Activated CD4-positive, alpha-beta T cell treated with anti-CD3 and anti-CD28 coated beads, Interleukin-2, amount 10 ng/mL, durations not matched to agents 7 days and 5 days (primary cell): ENCODE results near the gene CLCNKB. TPM values are rescaled to one million over a fixed set of nuclear protein-coding genes. Genes with fewer than 3 reads are reported as not detected.
A peak's percentile ranks its signal among the peaks of the same experiment; 100 is the strongest.

Source experiments
- CTCF ChIA-PET: fragments of 350-600 bp; sonication (Branson Sonifier 250); formaldehyde crosslinking; loops from one replicate; lab custom pipeline; 2021; ENCODE audit warnings: antibody characterized with exemption; lab: Charles Lee
- POLR2A ChIA-PET: fragments of 350-600 bp; sonication (Branson Sonifier 250); formaldehyde crosslinking; loops from one replicate; lab custom pipeline; 2021; ENCODE audit warnings: antibody characterized with exemption; lab: Charles Lee
- DNase-seq: peaks from one replicate; pipeline ENCODE4 v3.0.0-alpha.2; 2020
- H3K27ac Mint-ChIP-seq: one replicate; pipeline ENCODE4 v1.8.0; 2021; ENCODE audit warnings: mild to moderate bottlenecking, moderate library complexity, mixed read lengths
- H3K27me3 Mint-ChIP-seq: one replicate; pipeline ENCODE4 v1.8.0; 2021; ENCODE audit warnings: mixed read lengths
- H3K36me3 Mint-ChIP-seq: one replicate; pipeline ENCODE4 v1.8.0; 2021; ENCODE audit warnings: low read depth, mixed read lengths
- H3K4me1 Mint-ChIP-seq: one replicate; pipeline ENCODE4 v1.8.0; 2021; ENCODE audit warnings: mixed read lengths
- H3K4me3 Mint-ChIP-seq: one replicate; pipeline ENCODE4 v1.8.0; 2021; ENCODE audit warnings: mild to moderate bottlenecking, moderate library complexity, mixed read lengths
- H3K9me3 Mint-ChIP-seq: one replicate; pipeline ENCODE4 v1.8.0; 2021; ENCODE audit warnings: mixed read lengths
- total RNA-seq, 2 experiments: library from RNA; stranded (reverse); gene quantifications; one replicate each; pipeline ENCODE4 v1.2.3, GENCODE V29; 2021

Gene CLCNKB
- total RNA-seq, 2 experiments from 2014 or later = not detected

DNA sequence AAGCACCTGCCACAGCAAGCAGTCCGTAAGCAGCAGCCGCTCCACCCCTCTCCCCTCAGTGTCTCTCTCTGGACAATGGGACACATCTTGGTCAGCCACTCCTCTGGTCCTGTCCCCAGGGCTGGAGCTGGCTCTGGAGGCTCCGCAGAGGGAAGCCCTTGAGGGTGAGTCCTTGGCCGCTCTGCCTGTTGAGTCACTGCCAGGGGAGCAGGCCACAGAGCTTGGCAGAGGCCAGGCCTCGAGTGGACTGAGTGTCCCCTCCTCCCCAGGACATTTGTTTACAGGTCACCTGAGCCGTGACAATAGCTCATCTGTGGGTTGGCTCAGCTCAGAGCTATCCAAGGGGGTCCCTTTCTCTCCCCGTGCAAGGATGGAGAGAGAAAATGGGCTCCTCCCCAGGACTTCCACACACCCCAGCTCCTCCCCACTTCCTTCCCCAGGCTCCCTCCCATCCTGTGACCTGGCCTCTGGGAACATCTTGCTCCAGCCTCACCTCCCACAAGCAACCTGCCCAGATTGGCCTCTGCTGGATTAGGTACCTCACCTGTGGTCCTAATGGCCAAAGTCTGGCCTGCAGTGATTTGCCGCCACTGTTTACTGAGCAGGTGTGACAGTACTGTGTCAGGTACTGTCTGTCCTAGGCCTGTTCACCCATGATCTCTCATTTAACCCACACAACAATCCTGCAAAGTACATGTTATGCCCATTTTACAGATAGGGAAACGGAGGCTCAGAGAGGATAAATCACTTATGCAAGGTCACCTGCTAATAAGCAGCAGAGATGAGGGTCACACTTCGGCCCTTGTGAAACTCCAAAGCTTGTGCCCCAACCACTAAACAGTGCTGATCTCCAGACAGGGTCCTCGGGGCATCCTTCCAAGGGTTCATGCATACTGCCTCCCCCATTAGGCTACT, 25.0 kb downstream of the CLCNKB start:
- DNase-seq = no peak
- Mint-ChIP-seq H3K4me1 (peaks cover 48% of the 10 kb centered on the region), H3K4me3 (no peak overlapping the region), H3K27ac (no peak overlapping the region), H3K27me3 (peaks cover 21% of the 10 kb centered on the region), H3K36me3 (no peaks in the 10 kb centered on the region), H3K9me3 (no peaks in the 10 kb centered on the region)
- ChIA-PET CTCF (interaction anchor here (1.1 to 2.6 kb wide), 6 partner anchors 10 to 276 kb away, joined by 3 to 10 read pairs (median 3); partner anchors contain the start of gene CPLANE2), POLR2A (no interaction called here)

- no peak overlapping the region for H3K4me3 Mint-ChIP-seq
- ChIA-PET POLR2A (no interaction called here), CTCF (interaction anchor here (0.6 to 2.6 kb wide), 4 partner anchors 8 to 382 kb away, joined by 3 to 10 read pairs (median 5); no protein-coding TSS in a partner anchor)
- DNase-seq = no peak
- peaks cover 35% of the 10 kb centered on the region for H3K4me1 Mint-ChIP-seq
- peaks cover 28% of the 10 kb centered on the region for H3K27me3 Mint-ChIP-seq
- no peaks in the 10 kb centered on the region for H3K36me3 Mint-ChIP-seq
- no peak overlapping the region for H3K27ac Mint-ChIP-seq
- H3K9me3 Mint-ChIP-seq = no peaks in the 10 kb centered on the region
These were observed 27.2 kb downstream of the CLCNKB start for GRCh38 chr1:16070640-16071355.

GRCh38 chr1:16071614-16072013, 28.0 kb downstream of the CLCNKB start:
- peaks cover 35% of the 10 kb centered on the region for H3K4me1 Mint-ChIP-seq
- H3K36me3 Mint-ChIP-seq = no peaks in the 10 kb centered on the region
- peaks cover 28% of the 10 kb centered on the region for H3K27me3 Mint-ChIP-seq
- no peak overlapping the region for H3K4me3 Mint-ChIP-seq
- DNase-seq = no peak
- ChIA-PET CTCF (interaction anchor here (1.4 to 2.6 kb wide), 2 partner anchors 7 to 167 kb away, joined by 3 to 10 read pairs; no protein-coding TSS in a partner anchor), POLR2A (no interaction called here)
- no peaks in the 10 kb centered on the region for H3K9me3 Mint-ChIP-seq
- H3K27ac Mint-ChIP-seq = no peak overlapping the region

- Mint-ChIP-seq H3K4me1 (peaks cover 35% of the 10 kb centered on the region), H3K27me3 (peaks cover 28% of the 10 kb centered on the region), H3K4me3 (no peak overlapping the region), H3K9me3 (no peaks in the 10 kb centered on the region), H3K36me3 (no peaks in the 10 kb centered on the region), H3K27ac (no peak overlapping the region)
- DNase-seq = no peak
- POLR2A ChIA-PET = no interaction called here
- CTCF ChIA-PET = interaction anchor here (1.4 kb wide), 2 partner anchors 11 to 167 kb away, joined by 3 read pairs; no protein-coding TSS in a partner anchor
These were observed 28.5 kb downstream of the CLCNKB start for GRCh38 chr1:16072095-16072494.

- no peak for DNase-seq
- ChIA-PET POLR2A (no interaction called here), CTCF (interaction anchor here (0.6 to 1.4 kb wide), 11 partner anchors 10 to 236 kb away, joined by 3 to 4 read pairs (median 3); no protein-coding TSS in a partner anchor)
- H3K4me3 Mint-ChIP-seq = peak overlapping the region; percentile 13
- H3K9me3 Mint-ChIP-seq = no peaks in the 10 kb centered on the region
- peaks cover 30% of the 10 kb centered on the region for H3K4me1 Mint-ChIP-seq
- no peaks in the 10 kb centered on the region for H3K36me3 Mint-ChIP-seq
- no peak overlapping the region for H3K27ac Mint-ChIP-seq
- H3K27me3 Mint-ChIP-seq = peaks cover 28% of the 10 kb centered on the region
These were observed 29.3 kb downstream of the CLCNKB start for GRCh38 chr1:16072616-16073484.

DNA sequence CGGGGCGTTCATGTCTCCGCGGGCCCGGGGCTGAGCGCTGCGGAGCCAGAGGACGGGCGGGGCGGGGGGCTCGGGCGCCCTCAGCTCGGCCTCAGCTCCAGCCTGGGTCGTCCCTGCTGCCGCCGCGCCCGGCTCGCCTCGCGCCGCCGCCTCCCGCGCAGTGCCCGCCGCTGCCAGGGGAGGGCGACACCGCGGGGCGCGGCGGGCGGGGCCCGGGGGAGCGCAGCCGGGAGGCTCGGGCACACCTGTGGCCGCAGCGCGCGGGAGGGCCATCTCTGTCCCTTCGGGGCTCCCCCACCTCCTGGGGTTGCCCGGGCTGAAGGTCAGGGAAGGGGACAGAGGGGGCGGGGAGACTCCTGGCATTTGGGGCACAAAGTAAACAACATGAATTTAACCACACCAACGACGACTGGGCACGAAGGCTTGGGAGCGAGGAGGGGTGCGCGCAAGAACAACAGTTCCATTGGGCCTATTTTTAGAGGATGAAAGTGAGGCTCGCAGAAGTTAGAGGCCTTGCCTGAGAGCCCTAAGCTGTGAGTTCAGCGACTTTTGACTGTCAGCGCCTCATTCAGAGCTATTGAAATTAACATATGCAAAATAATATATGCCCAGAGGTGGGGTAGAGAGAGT, 30.0 kb downstream of the CLCNKB start, which contains the start of gene FAM131C:
Gene FAM131C (minus strand): TSS at position 162 of the 630 bp plus-strand sequence. CDS start 209 bp downstream, outside the sequence.
- Mint-ChIP-seq H3K9me3 (no peaks in the 10 kb centered on the region), H3K4me3 (peak within 1 kb of the TSS; percentile 64), H3K36me3 (no peaks in the 10 kb centered on the region), H3K27me3 (peaks cover 28% of the 10 kb centered on the region), H3K27ac (no peak within 1 kb of the TSS), H3K4me1 (peaks cover 28% of the 10 kb centered on the region)
- CTCF ChIA-PET = interaction anchor here (0.6 to 1.4 kb wide), 11 partner anchors 9 to 139 kb away, joined by 3 to 4 read pairs (median 3); no protein-coding TSS in a partner anchor
- POLR2A ChIA-PET = no interaction called here
- DNase-seq = peak; percentile 31

- no peak overlapping the region for H3K27ac Mint-ChIP-seq
- no peaks in the 10 kb centered on the region for H3K36me3 Mint-ChIP-seq
- POLR2A ChIA-PET = no interaction called here
- peak overlapping the region; percentile 64 for H3K4me3 Mint-ChIP-seq
- H3K4me1 Mint-ChIP-seq = peaks cover 29% of the 10 kb centered on the region
- H3K27me3 Mint-ChIP-seq = peaks cover 26% of the 10 kb centered on the region
- no peak for DNase-seq
- H3K9me3 Mint-ChIP-seq = no peaks in the 10 kb centered on the region
- CTCF ChIA-PET = interaction anchor here (0.8 to 1.2 kb wide), 3 partner anchors 9 to 126 kb away, joined by 3 to 4 read pairs (median 4); no protein-coding TSS in a partner anchor
These were observed 30.6 kb downstream of the CLCNKB start for GRCh38 chr1:16074217-16074616.

DNA sequence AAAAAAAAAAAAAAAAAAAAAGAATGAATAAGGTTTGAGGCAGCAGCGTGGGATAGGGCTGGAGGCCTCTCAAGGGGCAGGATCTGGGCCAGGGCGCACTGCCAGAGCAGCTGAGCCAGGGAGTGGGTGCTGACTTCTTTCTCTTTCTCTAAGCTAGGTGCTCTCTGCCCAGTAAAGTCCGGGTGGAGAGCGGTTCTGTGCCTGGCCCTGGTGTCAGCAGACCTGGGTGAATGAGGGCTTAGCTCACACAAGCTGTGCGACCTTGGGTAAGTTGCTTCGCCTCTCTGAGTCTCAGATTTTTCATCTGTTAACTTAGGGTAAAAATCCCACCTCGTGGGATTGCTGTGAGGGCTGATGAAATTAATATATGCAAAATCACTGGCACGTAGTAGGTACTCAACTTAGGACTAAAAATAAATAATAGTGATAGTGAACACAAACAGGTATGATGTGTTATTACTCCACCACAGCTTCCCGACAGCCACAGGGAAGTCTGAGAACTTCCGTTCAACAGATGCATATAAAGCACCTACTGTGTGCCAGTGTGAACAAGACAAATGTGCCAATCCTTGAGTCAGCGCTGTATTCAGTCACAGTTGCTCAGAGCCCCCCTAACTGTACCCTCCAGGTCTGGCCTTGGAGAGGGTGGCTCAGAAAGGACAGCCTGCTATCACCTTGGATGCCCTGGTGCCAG, 31.9 kb downstream of the CLCNKB start:
- H3K27me3 Mint-ChIP-seq = peaks cover 26% of the 10 kb centered on the region
- H3K9me3 Mint-ChIP-seq = no peaks in the 10 kb centered on the region
- CTCF ChIA-PET = interaction anchor here (1.3 to 1.4 kb wide), 2 partner anchors 53 to 113 kb away, joined by 3 to 4 read pairs; no protein-coding TSS in a partner anchor
- POLR2A ChIA-PET = no interaction called here
- no peak for DNase-seq
- H3K4me1 Mint-ChIP-seq = peaks cover 22% of the 10 kb centered on the region
- H3K4me3 Mint-ChIP-seq = no peak overlapping the region
- no peaks in the 10 kb centered on the region for H3K36me3 Mint-ChIP-seq
- no peak overlapping the region for H3K27ac Mint-ChIP-seq

DNA sequence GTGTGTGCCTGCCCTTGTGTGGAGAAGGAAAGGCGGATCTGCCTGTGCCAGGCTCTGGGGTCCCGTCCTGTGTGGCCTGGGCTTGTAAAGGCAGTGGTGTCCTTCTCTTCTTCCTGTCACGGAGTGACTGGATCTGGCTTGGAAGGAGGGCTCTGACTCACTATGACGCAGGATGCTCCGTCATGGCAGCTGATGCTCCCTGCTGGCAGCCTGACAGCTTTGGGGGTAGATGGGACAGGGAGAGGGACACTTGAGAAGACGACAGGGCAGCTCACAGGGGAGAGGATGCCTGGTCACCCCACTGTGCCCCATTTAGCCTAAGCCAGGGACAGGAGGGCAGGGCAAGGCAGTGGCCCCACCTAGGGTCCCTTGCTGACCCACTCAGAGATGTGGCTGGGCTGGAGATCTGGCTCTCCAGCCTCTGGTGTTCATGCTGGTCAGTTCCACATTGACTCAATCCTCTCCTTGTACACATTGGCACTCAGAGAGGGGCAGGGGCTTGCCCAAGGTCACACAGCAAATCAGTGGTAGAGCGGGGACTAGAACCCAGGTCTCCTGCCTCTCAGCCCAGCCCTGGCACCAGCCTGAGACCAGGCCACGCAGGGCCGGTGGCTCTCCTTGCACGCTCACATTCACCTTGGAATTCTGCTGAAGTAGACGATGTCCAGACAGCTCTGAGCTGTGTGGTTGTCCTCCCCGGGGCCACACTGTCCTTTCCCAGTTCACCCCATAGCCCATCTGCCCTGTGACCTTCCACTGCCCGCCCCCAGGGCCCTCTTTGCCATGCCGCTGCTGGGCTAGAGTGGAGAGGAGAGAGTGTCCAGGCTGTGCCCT, 32.7 kb downstream of the CLCNKB start:
- no peak for DNase-seq
- Mint-ChIP-seq H3K9me3 (no peaks in the 10 kb centered on the region), H3K4me3 (no peak overlapping the region), H3K27me3 (peaks cover 25% of the 10 kb centered on the region), H3K36me3 (no peaks in the 10 kb centered on the region), H3K27ac (no peak overlapping the region), H3K4me1 (peaks cover 15% of the 10 kb centered on the region)
- CTCF ChIA-PET = interaction anchor here (1.3 to 1.4 kb wide), 2 partner anchors 52 to 112 kb away, joined by 3 to 4 read pairs; no protein-coding TSS in a partner anchor
- POLR2A ChIA-PET = no interaction called here

DNA sequence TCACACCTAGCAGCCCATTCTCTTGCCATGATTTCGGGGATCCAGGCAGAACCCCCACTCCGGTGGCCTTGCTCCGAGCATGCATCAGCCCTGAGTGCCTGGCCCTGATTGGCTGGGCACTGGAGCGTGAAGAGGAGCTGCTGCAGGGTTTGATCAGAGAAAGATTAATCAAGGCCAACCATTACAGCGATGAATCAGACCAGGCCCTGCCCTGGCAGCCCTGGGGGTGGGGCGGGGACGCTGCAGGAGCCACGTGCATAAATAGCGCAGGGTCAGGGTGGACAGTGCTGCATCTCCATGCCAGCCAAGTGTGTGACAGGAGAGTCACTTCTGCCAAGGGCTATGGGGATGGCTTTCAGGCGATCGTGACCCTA, 33.3 kb downstream of the CLCNKB start:
- no peak overlapping the region for H3K27ac Mint-ChIP-seq
- peaks cover 20% of the 10 kb centered on the region for H3K27me3 Mint-ChIP-seq
- POLR2A ChIA-PET = no interaction called here
- H3K4me1 Mint-ChIP-seq = peaks cover 14% of the 10 kb centered on the region
- CTCF ChIA-PET = no interaction called here
- no peak overlapping the region for H3K4me3 Mint-ChIP-seq
- no peak for DNase-seq
- H3K36me3 Mint-ChIP-seq = no peaks in the 10 kb centered on the region
- H3K9me3 Mint-ChIP-seq = no peaks in the 10 kb centered on the region
